Endothelial cell of umbilical vein (primary cell): ENCODE results near the gene SLC19A1.

Source experiments
- CTCF ChIP-seq, 2 donors: IDR thresholded peaks; 1 replicate in 1 of 2; 2 replicates in 1 of 2; pipeline ENCODE4 v1.5.1; 2011; ENCODE audit warnings: low read length in 2 of 2, mild to moderate bottlenecking in 2 of 2, moderate library complexity in 2 of 2, control low read depth in 1 of 2, inconsistent platforms in 1 of 2, low read depth in 1 of 2; ENCODE audit not compliant: insufficient read depth in 1 of 2; ENCODE audit errors: extremely low read depth in 1 of 2
- EZH2 ChIP-seq: IDR thresholded peaks from 2 replicates; pipeline ENCODE4 v1.6.1; 2012; ENCODE audit warnings: borderline replicate concordance, low read depth, mild to moderate bottlenecking, moderate library complexity, low read length, inconsistent platforms; ENCODE audit not compliant: severe bottlenecking
- FOS ChIP-seq: IDR thresholded peaks from 2 replicates; pipeline ENCODE4 v1.6.1; 2011; ENCODE audit warnings: mild to moderate bottlenecking, low read length, moderate library complexity, borderline replicate concordance; ENCODE audit not compliant: insufficient read depth
- GATA2 ChIP-seq: IDR thresholded peaks from 2 replicates; pipeline ENCODE4 v1.7.0; 2011; ENCODE audit warnings: low read depth, mild to moderate bottlenecking, moderate library complexity, mixed read lengths, low read length; ENCODE audit not compliant: insufficient read length, insufficient read depth
- JUN ChIP-seq: IDR thresholded peaks from 2 replicates; pipeline ENCODE4 v1.6.1; 2011; ENCODE audit warnings: borderline replicate concordance, low read depth; ENCODE audit not compliant: insufficient read length, insufficient read depth
- MAX ChIP-seq: IDR thresholded peaks from 2 replicates; pipeline ENCODE4 v1.6.1; 2011; ENCODE audit not compliant: insufficient read depth, insufficient read length
- MYC ChIP-seq: IDR thresholded peaks from one replicate; pipeline ENCODE4 v1.6.1; 2011; ENCODE audit warnings: mild to moderate bottlenecking, low read depth, low read length
- POLR2A ChIP-seq: IDR thresholded peaks from 2 replicates; pipeline ENCODE4 v1.6.1; 2012; ENCODE audit warnings: low read depth, mild to moderate bottlenecking, control low read depth, low read length
- POLR2AphosphoS5 ChIP-seq: IDR thresholded peaks from 2 replicates; pipeline ENCODE4 v1.6.1; 2012; ENCODE audit warnings: low read depth, mild to moderate bottlenecking, control low read depth, low read length, moderate library complexity; ENCODE audit not compliant: insufficient read depth

- TF ChIP-seq CTCF (IDR thresholded peaks at IDR 0.05; ENCODE audit: extremely low read depth in 1 of 2, insufficient read depth in 1 of 2, low read depth in 1 of 2, low read length in 2 of 2) (no peak), POLR2A (no peak), MYC (no peak), JUN (no peak), POLR2AphosphoS5 (no peak), MAX (no peak), EZH2 (no peak), FOS (no peak), GATA2 (no peak)
Measured at GRCh38 chr21:45531393-45532215, 10.6 kb downstream of the SLC19A1 start.
